ENCODE data around the gene LGALS3.

The LGALS3 gene

DNA sequence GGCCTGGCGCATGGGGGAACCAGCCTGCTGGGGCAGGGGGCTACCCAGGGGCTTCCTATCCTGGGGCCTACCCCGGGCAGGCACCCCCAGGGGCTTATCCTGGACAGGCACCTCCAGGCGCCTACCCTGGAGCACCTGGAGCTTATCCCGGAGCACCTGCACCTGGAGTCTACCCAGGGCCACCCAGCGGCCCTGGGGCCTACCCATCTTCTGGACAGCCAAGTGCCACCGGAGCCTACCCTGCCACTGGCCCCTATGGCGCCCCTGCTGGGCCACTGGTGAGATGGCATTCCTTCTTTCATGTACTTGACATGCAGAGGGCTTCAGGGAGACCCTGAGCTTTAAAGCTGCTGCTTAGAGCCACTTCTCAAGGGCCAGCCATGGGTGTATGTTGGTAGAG is 9.0 kb downstream of the LGALS3 start:
- TF ChIP-seq, protein P1, sequence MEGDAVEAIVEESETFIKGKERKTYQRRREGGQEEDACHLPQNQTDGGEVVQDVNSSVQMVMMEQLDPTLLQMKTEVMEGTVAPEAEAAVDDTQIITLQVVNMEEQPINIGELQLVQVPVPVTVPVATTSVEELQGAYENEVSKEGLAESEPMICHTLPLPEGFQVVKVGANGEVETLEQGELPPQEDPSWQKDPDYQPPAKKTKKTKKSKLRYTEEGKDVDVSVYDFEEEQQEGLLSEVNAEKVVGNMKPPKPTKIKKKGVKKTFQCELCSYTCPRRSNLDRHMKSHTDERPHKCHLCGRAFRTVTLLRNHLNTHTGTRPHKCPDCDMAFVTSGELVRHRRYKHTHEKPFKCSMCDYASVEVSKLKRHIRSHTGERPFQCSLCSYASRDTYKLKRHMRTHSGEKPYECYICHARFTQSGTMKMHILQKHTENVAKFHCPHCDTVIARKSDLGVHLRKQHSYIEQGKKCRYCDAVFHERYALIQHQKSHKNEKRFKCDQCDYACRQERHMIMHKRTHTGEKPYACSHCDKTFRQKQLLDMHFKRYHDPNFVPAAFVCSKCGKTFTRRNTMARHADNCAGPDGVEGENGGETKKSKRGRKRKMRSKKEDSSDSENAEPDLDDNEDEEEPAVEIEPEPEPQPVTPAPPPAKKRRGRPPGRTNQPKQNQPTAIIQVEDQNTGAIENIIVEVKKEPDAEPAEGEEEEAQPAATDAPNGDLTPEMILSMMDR (IDR thresholded peaks at IDR 0.05; ENCODE audit: borderline replicate concordance, control extremely low read depth, extremely low read depth, insufficient read depth, missing control alignments): no peak
- DNase-seq (ENCODE audit: low spot score): no peak
- in situ Hi-C loops (cut with MboI; ENCODE audit: low sequenced_read_pairs, unreplicated experiment): no loop called here

DNA sequence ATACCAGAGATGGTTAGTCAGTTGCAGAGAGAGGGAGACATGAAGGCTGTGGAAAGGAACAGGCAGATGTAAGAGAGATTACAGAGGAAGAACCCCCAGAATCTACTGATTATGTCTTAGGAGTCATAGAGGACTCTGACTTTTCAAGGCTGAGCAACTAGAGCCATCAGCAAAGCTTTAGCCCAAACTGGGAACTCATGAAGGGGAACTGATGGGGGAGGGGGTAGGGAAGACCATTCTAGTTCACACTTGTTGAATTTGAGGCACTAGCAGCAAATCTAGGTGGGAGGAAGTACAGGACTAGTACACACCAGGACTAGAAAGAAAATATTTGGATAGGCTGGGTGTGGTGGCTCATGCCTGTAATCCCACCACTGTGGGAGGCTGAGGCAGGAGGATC is 10.1 kb downstream of the LGALS3 start:
- TF ChIP-seq, protein P1 (IDR thresholded peaks at IDR 0.05; ENCODE audit: borderline replicate concordance, control extremely low read depth, extremely low read depth, insufficient read depth, missing control alignments): no peak
- in situ Hi-C loops (cut with MboI; ENCODE audit: low sequenced_read_pairs, unreplicated experiment): no loop called here

DNA sequence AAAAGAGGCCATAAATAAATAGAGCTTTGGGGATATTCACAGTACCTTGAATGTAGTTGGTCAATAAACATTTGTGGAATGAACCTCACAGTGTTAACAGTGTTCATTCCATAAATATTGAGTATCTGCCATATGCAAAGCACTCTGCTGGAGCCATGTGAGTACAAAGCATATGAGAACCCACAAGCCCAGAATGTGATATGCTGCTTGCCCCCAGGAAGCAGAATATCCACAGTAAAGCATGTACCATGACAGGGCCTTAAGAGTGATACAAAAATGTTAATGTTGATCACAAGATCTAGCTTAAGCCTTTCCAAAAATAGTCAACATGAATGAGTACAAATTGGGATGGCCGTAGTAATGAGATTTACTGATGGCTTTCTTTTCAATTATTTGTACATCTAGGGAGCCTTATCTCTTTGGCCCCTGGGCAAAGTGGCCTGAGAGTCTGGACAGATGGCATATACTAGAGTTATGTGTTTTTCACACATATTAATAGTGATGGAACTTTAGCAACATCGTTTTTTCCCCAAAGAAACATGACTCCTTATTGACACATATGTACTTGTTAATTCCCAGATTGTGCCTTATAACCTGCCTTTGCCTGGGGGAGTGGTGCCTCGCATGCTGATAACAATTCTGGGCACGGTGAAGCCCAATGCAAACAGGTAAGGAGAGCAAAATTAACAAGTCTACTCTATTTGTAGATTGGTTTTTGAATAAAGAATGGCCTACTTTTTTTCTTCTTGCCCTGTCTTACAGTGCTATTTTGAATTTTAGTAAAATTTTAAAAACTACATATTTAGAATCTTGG is 10.9 kb downstream of the LGALS3 start:
- in situ Hi-C loops (cut with MboI; ENCODE audit: low sequenced_read_pairs, unreplicated experiment): no loop called here
- DNase-seq (ENCODE audit: low spot score): no peak

More for the DNA sequence above, 10.1 kb downstream of the LGALS3 start:
- no peak for DNase-seq (ENCODE audit: low spot score)

DNA sequence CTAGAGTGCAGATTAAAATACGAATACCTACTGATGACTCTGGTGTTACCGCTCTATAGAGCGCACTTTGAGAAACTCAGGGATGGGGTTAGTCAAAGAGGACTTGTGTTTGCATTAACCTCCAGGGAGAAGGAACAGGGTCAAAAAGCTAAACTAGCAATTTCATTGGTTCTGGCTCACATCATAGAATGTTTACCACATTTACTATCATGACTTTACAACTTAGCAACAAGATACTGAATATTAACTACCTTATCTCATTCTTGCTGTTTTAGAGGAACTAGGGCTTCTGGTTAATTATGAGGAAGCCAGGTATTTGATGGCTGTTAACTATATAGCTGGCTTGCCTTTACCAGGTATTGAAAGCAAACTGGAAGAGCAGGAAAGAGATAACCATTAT is 12.8 kb downstream of the LGALS3 start:
- no peak for DNase-seq (ENCODE audit: low spot score)
- in situ Hi-C loops (cut with MboI; ENCODE audit: low sequenced_read_pairs, unreplicated experiment): no loop called here
- TF ChIP-seq, protein P1 (IDR thresholded peaks at IDR 0.05; ENCODE audit: borderline replicate concordance, control extremely low read depth, extremely low read depth, insufficient read depth, missing control alignments): no peak

More for the DNA sequence above, 10.9 kb downstream of the LGALS3 start:
- TF ChIP-seq, protein P1 (IDR thresholded peaks at IDR 0.05; ENCODE audit: borderline replicate concordance, control extremely low read depth, extremely low read depth, insufficient read depth, missing control alignments): no peak

DNA sequence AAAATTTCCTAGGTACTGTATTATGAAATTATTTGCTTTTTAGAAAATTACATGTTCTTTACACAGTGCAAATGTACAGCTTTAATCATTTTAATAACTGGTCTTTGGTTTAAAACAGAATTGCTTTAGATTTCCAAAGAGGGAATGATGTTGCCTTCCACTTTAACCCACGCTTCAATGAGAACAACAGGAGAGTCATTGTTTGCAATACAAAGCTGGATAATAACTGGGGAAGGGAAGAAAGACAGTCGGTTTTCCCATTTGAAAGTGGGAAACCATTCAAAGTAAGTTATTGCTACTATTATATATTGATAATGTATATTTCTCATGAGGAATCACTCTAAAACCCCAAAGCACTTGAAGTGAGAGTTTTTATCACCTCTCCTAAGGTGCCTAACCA is 13.4 kb downstream of the LGALS3 start:
- no peak for DNase-seq (ENCODE audit: low spot score)
- TF ChIP-seq, protein P1 (IDR thresholded peaks at IDR 0.05; ENCODE audit: borderline replicate concordance, control extremely low read depth, extremely low read depth, insufficient read depth, missing control alignments): no peak
- in situ Hi-C loops (cut with MboI; ENCODE audit: low sequenced_read_pairs, unreplicated experiment): no loop called here

DNA sequence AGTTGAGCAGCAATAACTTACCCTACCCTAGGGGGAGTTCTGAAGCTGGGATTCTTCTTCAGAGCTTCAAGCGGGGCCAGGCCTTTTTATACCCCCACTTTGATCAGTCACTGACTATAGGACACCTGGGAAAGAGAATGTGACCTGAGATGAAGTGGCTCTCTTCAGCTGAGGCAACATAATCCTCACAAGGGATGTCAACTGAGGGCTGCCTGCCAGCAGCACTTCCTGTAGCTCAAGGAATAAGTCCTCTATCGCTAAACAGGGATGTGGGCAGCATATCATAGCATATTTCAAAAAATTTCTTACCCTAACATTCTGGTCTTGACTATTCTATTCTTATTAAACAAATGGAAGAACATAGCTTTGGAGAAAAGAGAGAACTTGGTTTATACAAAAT is 17.4 kb downstream of the LGALS3 start:
- TF ChIP-seq, protein P1 (IDR thresholded peaks at IDR 0.05; ENCODE audit: borderline replicate concordance, control extremely low read depth, extremely low read depth, insufficient read depth, missing control alignments): no peak
- in situ Hi-C loops (cut with MboI; ENCODE audit: low sequenced_read_pairs, unreplicated experiment): no loop called here
- DNase-seq (ENCODE audit: low spot score): no peak
